ENCODE measurements around the gene TRAM2. TPM values are rescaled to one million over a fixed set of nuclear protein-coding genes. Genes with fewer than 3 reads are reported as not detected.

TRAM2 gene
- total and polyA plus RNA-seq, 10 of the 15 experiments (the other 5 are each of a cell fraction or from before 2014, with no cell fraction given), result 2.5 to 15.0 (median 11.0) TPM

- no peak overlapping the region for H2AFZ ChIP-seq (ENCODE audit: control insufficient read depth, low read depth, low read length)
- H3K4me1 ChIP-seq (ENCODE audit: control insufficient read depth, insufficient read depth, low read length), result peaks cover 47% of the 10 kb centered on the region
- FAIRE-seq, result no peak
- SMC1A ChIA-PET (ENCODE audit: uncharacterized antibody, unreplicated experiment), result interaction anchor here (2.1 to 5.5 kb wide), 3 partner anchors 19 to 38 kb away, joined by 8 to 51 read pairs (median 13); no protein-coding TSS in a partner anchor
- H3K27ac ChIP-seq (ENCODE audit: control insufficient read depth, insufficient read depth), result peak overlapping the region; percentile 85; the same call in 1 of the 2 replicates
- intact Hi-C loops (cut with micrococcal nuclease; ENCODE audit: unreplicated experiment) (no loop called here), in situ Hi-C loops (cut with MboI) (no loop called here)
- WGBS (ENCODE audit: insufficient coverage, insufficient replicate concordance, low lambda C conversion rate, missing lambda C conversion rate), result 94% methylated on average over 5 of the region's 5 CpGs
- CTCF ChIA-PET, result interaction anchor here (2.7 kb wide), 1 partner anchor 42 kb away, joined by 13 read pairs; the partner anchor contains the start of gene TRAM2
- H3K4me2 ChIP-seq (ENCODE audit: control insufficient read depth, insufficient read depth), result 0 out of 2 replicates have a peak overlapping the region, but pooled peaks have one; percentile 95
- H3K9ac ChIP-seq (ENCODE audit: control insufficient read depth, insufficient read depth, low read length), result no peak overlapping the region
- no peaks in the 10 kb centered on the region for H3K9me3 ChIP-seq (replicated peaks; ENCODE audit: control insufficient read depth, insufficient read depth, low read length)
- H3K4me3 ChIP-seq, result no peak overlapping the region
- no peaks in the 10 kb centered on the region for H3K27me3 ChIP-seq (replicated peaks in 1 of 2; ENCODE audit: control insufficient read depth in 2 of 2, insufficient read depth in 2 of 2, low read length in 1 of 2)
- TF ChIP-seq SUPT20H (IDR thresholded peaks at IDR 0.05; ENCODE audit: borderline replicate concordance, control insufficient read depth, low read depth, low read length), result no peak
- TF ChIP-seq SMAD1 (IDR thresholded peaks at IDR 0.05; ENCODE audit: low read depth, partially characterized antibody), result no peak
- no peak for TF ChIP-seq NR2F1 (conservative IDR thresholded peaks at IDR 0.05)
- no peak for TF ChIP-seq HCFC1 (IDR thresholded peaks at IDR 0.05; ENCODE audit: low read length)
- no peak for TF ChIP-seq WRNIP1 (IDR thresholded peaks at IDR 0.05; ENCODE audit: borderline replicate concordance, low read depth, low read length)
- TF ChIP-seq ATF7 (IDR thresholded peaks at IDR 0.05; ENCODE audit: low read depth), result no peak
- TF ChIP-seq NFYB (IDR thresholded peaks at IDR 0.05; ENCODE audit: insufficient read depth, low read depth, low read length), result no peak
- TF ChIP-seq FOS (IDR thresholded peaks at IDR 0.05; ENCODE audit: borderline replicate concordance, extremely low read depth, insufficient read length), result no peak
- TF ChIP-seq SUZ12 (IDR thresholded peaks at IDR 0.05; ENCODE audit: unreplicated experiment), result no peak
- TF ChIP-seq BCL3 (IDR thresholded peaks at IDR 0.05; ENCODE audit: borderline replicate concordance, insufficient read depth, low read depth, low read length, poor library complexity, severe bottlenecking), result no peak
- no peak for TF ChIP-seq ZNF592 (IDR thresholded peaks at IDR 0.05)
- no peak for TF ChIP-seq EED (IDR thresholded peaks at IDR 0.05; ENCODE audit: low read depth)
- H4K20me1 ChIP-seq (ENCODE audit: control insufficient read depth, insufficient read depth), result no peaks in the 10 kb centered on the region; the same call in 1 of the 2 replicates
- POLR2A ChIA-PET, result interaction anchor here (1.8 kb wide), 1 partner anchor 35 kb away, joined by 5 read pairs; no protein-coding TSS in a partner anchor
- DNase-seq (ENCODE audit: low read depth, low spot score), result no peak
- no TSS peak for BruUV-seq (replicated peaks)
- peaks cover 7% of the 10 kb centered on the region for H3K79me2 ChIP-seq (ENCODE audit: control insufficient read depth, insufficient read depth, low read length)
- RAD21 ChIA-PET (ENCODE audit: unreplicated experiment), result interaction anchor here (0.7 to 3.6 kb wide), 4 partner anchors 36 to 62 kb away, joined by 3 to 22 read pairs (median 12); partner anchors contain the start of gene TRAM2
- peaks cover 0 to 5% of the 10 kb centered on the region in 2 experiments; a peak in 1 of 4 replicates for H3K36me3 ChIP-seq (ENCODE audit: control insufficient read depth in 2 of 2, insufficient read depth in 2 of 2, low read length in 1 of 2)
- ATAC-seq, result no peak
Observed at GRCh38 chr6:52534363-52534762, 42.5 kb downstream of the TRAM2 start.
